IMR-90 (cell line): ENCODE data around the gene ARF3. TPM values are rescaled to one million over a fixed set of nuclear protein-coding genes. Genes with fewer than 3 reads are reported as not detected.

Source experiments
- ATAC-seq: fragments of 200-7000 bp; cut with Tn5 transposase; 2 replicates; pipeline ENCODE4 v1.9.1; 2020; ENCODE audit warnings: low read depth, mild to moderate bottlenecking, moderate library complexity
- BruUV-seq: library from RNA; stranded (reverse); fragments of 400-500 nt; replicated peaks from 2 replicates; lab custom pipeline; 2021; lab: Mats Ljungman, UMichigan
- CTCF ChIA-PET: fragments of 300-600 bp; formaldehyde crosslinking; extraction: SDS; loops from one replicate; lab custom pipeline; 2021; ENCODE audit warnings: antibody characterized with exemption; lab: Yijun Ruan, JAX
- POLR2A ChIA-PET: fragments of 300-600 bp; sonication (Branson Sonifier 250); formaldehyde crosslinking; loops from one replicate; lab custom pipeline; 2022; ENCODE audit warnings: antibody characterized with exemption; ENCODE audit not compliant: unreplicated experiment; lab: Charles Lee
- DNase-seq: peaks from one replicate; pipeline ENCODE4 v3.0.0; 2013
- H2AFZ ChIP-seq: replicated peaks from 2 replicates; pipeline ENCODE3; 2013; ENCODE audit warnings: low read length, mild to moderate bottlenecking; ENCODE audit not compliant: poor library complexity
- H2AK5ac ChIP-seq: 2 replicates; pipeline ENCODE4 v1.6.1; 2013; ENCODE audit warnings: low read depth, low read length, inconsistent platforms
- H2AK9ac ChIP-seq: replicated peaks from 2 replicates; pipeline ENCODE3; 2013; ENCODE audit warnings: mild to moderate bottlenecking, low read depth, low read length, moderate library complexity; ENCODE audit not compliant: poor library complexity
- H2BK120ac ChIP-seq: 2 replicates; pipeline ENCODE4 v1.6.1; 2013; ENCODE audit warnings: low read depth, low read length, inconsistent platforms
- H2BK15ac ChIP-seq: 3 replicates; pipeline ENCODE4 v1.6.1; 2013; ENCODE audit warnings: low read depth, low read length, inconsistent platforms
- H2BK20ac ChIP-seq: 2 replicates; pipeline ENCODE4 v1.6.1; 2013; ENCODE audit warnings: low read depth, mild to moderate bottlenecking, inconsistent platforms, low read length, moderate library complexity
- H2BK5ac ChIP-seq: 2 replicates; pipeline ENCODE4 v1.6.1; 2013; ENCODE audit warnings: mild to moderate bottlenecking, low read depth, low read length, inconsistent platforms; ENCODE audit not compliant: poor library complexity, severe bottlenecking
- H3K14ac ChIP-seq: replicated peaks from 2 replicates; pipeline ENCODE4 v1.6.1; 2013; ENCODE audit warnings: low read depth, low read length, inconsistent platforms
- H3K18ac ChIP-seq: 2 replicates; pipeline ENCODE4 v1.6.1; 2013; ENCODE audit warnings: low read depth, low read length, control low read depth
- H3K23ac ChIP-seq: 2 replicates; pipeline ENCODE4 v1.6.1; 2013; ENCODE audit warnings: low read depth, low read length, inconsistent platforms
- H3K27ac ChIP-seq: 2 replicates; pipeline ENCODE4 v1.5.1; 2013; ENCODE audit warnings: mild to moderate bottlenecking, control low read depth, low read length; ENCODE audit not compliant: insufficient read depth
- H3K27me3 ChIP-seq: 2 replicates; pipeline ENCODE4 v1.6.1; 2013; ENCODE audit warnings: low read length; ENCODE audit not compliant: control insufficient read depth, insufficient read depth
- H3K36me3 ChIP-seq: 2 replicates; pipeline ENCODE4 v1.6.1; 2013; ENCODE audit warnings: low read length, mixed read lengths; ENCODE audit not compliant: control insufficient read depth, insufficient read depth
- H3K4ac ChIP-seq: 2 replicates; pipeline ENCODE4 v1.6.1; 2013; ENCODE audit warnings: low read depth, low read length, inconsistent platforms
- H3K4me1 ChIP-seq: 2 replicates; pipeline ENCODE4 v1.6.1; 2013; ENCODE audit warnings: low read length, mixed read lengths; ENCODE audit not compliant: control insufficient read depth, insufficient read depth
- H3K4me2 ChIP-seq: 2 replicates; pipeline ENCODE4 v1.6.1; 2013; ENCODE audit warnings: low read depth, mild to moderate bottlenecking, control low read depth, low read length, moderate library complexity
- H3K4me3 ChIP-seq: 2 replicates; pipeline ENCODE4 v1.5.1; 2013; ENCODE audit warnings: low read depth, mild to moderate bottlenecking, control low read depth, low read length, moderate library complexity; ENCODE audit not compliant: insufficient read depth
- H3K56ac ChIP-seq: 2 replicates; pipeline ENCODE4 v1.6.1; 2013; ENCODE audit warnings: low read length, inconsistent platforms; ENCODE audit not compliant: insufficient read depth; ENCODE audit errors: extremely low read depth
- H3K79me1 ChIP-seq, 2 experiments: 2 replicates each; pipeline ENCODE4 v1.6.1; 2013; ENCODE audit warnings: low read length in 2 of 2, inconsistent platforms in 1 of 2, low read depth in 1 of 2
- H3K9ac ChIP-seq: 2 replicates; pipeline ENCODE4 v1.6.1; 2013; ENCODE audit warnings: low read depth, low read length, control low read depth
- H3K9me1 ChIP-seq: 2 replicates; pipeline ENCODE4 v1.6.1; 2013; ENCODE audit warnings: low read length, inconsistent platforms; ENCODE audit not compliant: insufficient read depth
- H3K9me3 ChIP-seq: 2 replicates; pipeline ENCODE4 v1.6.1; 2013; ENCODE audit warnings: low read length; ENCODE audit not compliant: control insufficient read depth, insufficient read depth
- H4K20me1 ChIP-seq: 2 replicates; pipeline ENCODE4 v1.6.1; 2013; ENCODE audit warnings: low read length, inconsistent platforms; ENCODE audit not compliant: insufficient read depth
- H4K5ac ChIP-seq: 2 replicates; pipeline ENCODE4 v1.6.1; 2013; ENCODE audit warnings: mild to moderate bottlenecking, low read depth, low read length, control low read depth
- H4K8ac ChIP-seq, 2 experiments: 2 replicates each; pipeline ENCODE4 v1.6.1; 2013; ENCODE audit warnings: low read depth in 2 of 2, low read length in 2 of 2, control low read depth in 1 of 2, inconsistent platforms in 1 of 2
- H4K91ac ChIP-seq: 2 replicates; pipeline ENCODE4 v1.6.1; 2013; ENCODE audit warnings: low read depth, low read length, inconsistent platforms; ENCODE audit not compliant: insufficient read depth
- MXI1 ChIP-seq: IDR thresholded peaks from 2 replicates; pipeline ENCODE4 v1.6.1; 2012; ENCODE audit warnings: low read depth, mild to moderate bottlenecking, low read length, moderate library complexity, borderline replicate concordance
- WGBS, 2 experiments: methylation state at CpG; one replicate each; pipeline versions ENCODE4 v1.1.5 to v1.1.7; 2013; ENCODE audit warnings: missing lambda C conversion rate in 2 of 2; ENCODE audit not compliant: insufficient read length in 1 of 2; ENCODE audit errors: extremely low coverage in 2 of 2; 5-methylcytosine and 5-hydroxymethylcytosine counted together
- dilution Hi-C: fragments of 300-500 bp; cut with HindIII; formaldehyde crosslinking; loops from one replicate; pipeline ENCODE4 v1.14.3; 2018; ENCODE audit warnings: low sequenced_read_pairs; ENCODE audit not compliant: unreplicated experiment
- in situ Hi-C: fragments of 300-500 bp; cut with MboI; formaldehyde crosslinking; loops from 3 replicates; pipeline ENCODE4 v1.14.3; 2019; ENCODE audit warnings: low sequenced_read_pairs, inconsistent platforms, mixed read lengths
- intact Hi-C: fragments of 100-400 bp; cut with micrococcal nuclease; formaldehyde crosslinking; loops from 2 replicates; pipeline ENCODE4 v1.10.0; 2022
- polyA plus RNA-seq, 3 experiments: library from polyadenylated mRNA; depleted of rRNA; stranded (reverse); fragments of >200 nt; gene quantifications; 2 replicates each; pipeline ENCODE4 v1.2.3, GENCODE V29; 2012; ENCODE audit warnings: low replicate concordance in 1 of 3
- total RNA-seq: library from RNA; depleted of rRNA; stranded (reverse); fragments of >200 nt; gene quantifications from 2 replicates; pipeline ENCODE4 v1.2.3, GENCODE V29; 2012
- TF ChIP-seq, protein P1 (sequence below): fragments of 150-350 bp; IDR thresholded peaks from 2 replicates; pipeline ENCODE4 v1.6.1; 2017; ENCODE audit warnings: mild to moderate bottlenecking, antibody characterized with exemption, low read length, low read depth

The ARF3 gene
- total and polyA plus RNA-seq, 2 of the 4 experiments (the other 2 are of a cell fraction), result 97.7 to 198 TPM

DNA sequence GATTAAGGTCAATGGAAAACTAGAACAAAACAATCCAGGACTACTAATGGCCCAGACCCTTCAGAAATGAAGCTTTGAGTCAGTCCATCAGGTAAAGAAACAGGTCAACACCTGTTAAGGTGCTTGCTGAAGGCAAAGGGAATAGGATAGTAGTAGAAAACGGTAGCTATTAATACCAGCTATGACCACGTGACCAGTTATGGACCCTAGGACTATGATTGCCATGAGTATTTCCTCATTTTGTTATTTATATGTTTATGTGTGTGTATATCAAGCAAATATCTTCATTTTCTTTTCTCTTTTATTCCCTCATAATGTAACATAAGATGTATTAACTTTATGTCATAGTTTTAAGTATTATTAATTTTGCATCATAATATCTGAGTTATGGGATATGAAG, 57.6 kb downstream of the ARF3 start:
- no peak overlapping the region for H3K23ac ChIP-seq
- H3K4me3 ChIP-seq, result no peak overlapping the region
- no peak overlapping the region for H3K4me2 ChIP-seq
- no peak overlapping the region for H2BK15ac ChIP-seq
- no CpG with 5 or more reads among the region's 2 CpGs for WGBS, 2 experiments
- no peaks in the 10 kb centered on the region for H3K9me1 ChIP-seq
- H4K8ac ChIP-seq, result no peak overlapping the region
- H3K4me1 ChIP-seq, result no peaks in the 10 kb centered on the region; the same call in 1 of the 2 replicates
- H4K20me1 ChIP-seq, result no peaks in the 10 kb centered on the region
- no peak overlapping the region for H3K9ac ChIP-seq
- dilution Hi-C loops, result no loop called here
- H3K4ac ChIP-seq, result no peak overlapping the region
- ChIA-PET POLR2A (no interaction called here), CTCF (interaction anchor here (0.6 to 2.0 kb wide), 2 partner anchors 8 to 195 kb away, joined by 3 to 8 read pairs; no protein-coding TSS in a partner anchor)
- no peak overlapping the region for H3K27ac ChIP-seq
- H2AK9ac ChIP-seq, result no peak overlapping the region
- in situ Hi-C loops, result no loop called here
- no peak for TF ChIP-seq MXI1
- TF ChIP-seq, protein P1, sequence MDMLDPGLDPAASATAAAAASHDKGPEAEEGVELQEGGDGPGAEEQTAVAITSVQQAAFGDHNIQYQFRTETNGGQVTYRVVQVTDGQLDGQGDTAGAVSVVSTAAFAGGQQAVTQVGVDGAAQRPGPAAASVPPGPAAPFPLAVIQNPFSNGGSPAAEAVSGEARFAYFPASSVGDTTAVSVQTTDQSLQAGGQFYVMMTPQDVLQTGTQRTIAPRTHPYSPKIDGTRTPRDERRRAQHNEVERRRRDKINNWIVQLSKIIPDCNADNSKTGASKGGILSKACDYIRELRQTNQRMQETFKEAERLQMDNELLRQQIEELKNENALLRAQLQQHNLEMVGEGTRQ, result peak; percentile 10; the same call in 1 of the 2 replicates
- peaks cover 2% of the 10 kb centered on the region for H3K27me3 ChIP-seq
- H2AFZ ChIP-seq, result no peak overlapping the region
- intact Hi-C loops, result no loop called here
- no peaks in the 10 kb centered on the region for H3K79me1 ChIP-seq
- no peak overlapping the region for H3K18ac ChIP-seq
- no peaks in the 10 kb centered on the region for H3K9me3 ChIP-seq
- DNase-seq, result no peak
- H3K56ac ChIP-seq, result no peak overlapping the region
- H2BK20ac ChIP-seq, result no peak overlapping the region
- no peaks in the 10 kb centered on the region for H3K36me3 ChIP-seq
- H2AK5ac ChIP-seq, result no peak overlapping the region
- H4K5ac ChIP-seq, result no peak overlapping the region
- ATAC-seq, result no peak
- H2BK120ac ChIP-seq, result no peak overlapping the region
- no peak overlapping the region for H4K91ac ChIP-seq
- BruUV-seq, result no TSS peak
- H3K14ac ChIP-seq, result no peak overlapping the region
- H2BK5ac ChIP-seq, result no peak overlapping the region
